HepG2 (cell line): ENCODE results near the gene KCTD14. TPM values are rescaled to one million over a fixed set of nuclear protein-coding genes. Genes with fewer than 3 reads are reported as not detected.

Experiments
- DNMT3B ChIP-seq: conservative IDR thresholded peaks from 2 replicates; pipeline ENCODE4 v1.6.1; 2016; ENCODE audit warnings: missing biosample characterization, control low read depth
- GLI4 ChIP-seq: sonication (generic); formaldehyde crosslinking; IDR thresholded peaks from 2 replicates; pipeline ENCODE4 v1.5.1; 2020; ENCODE audit warnings: missing genetic modification reagents, mild to moderate bottlenecking, moderate library complexity, borderline replicate concordance
- HDAC6 ChIP-seq: fragments of 200-600 bp; sonication (generic); IDR thresholded peaks from 2 replicates; pipeline ENCODE4 v1.7.0; 2017; ENCODE audit warnings: mild to moderate bottlenecking, antibody characterized with exemption, low read length, low read depth
- KLF15 ChIP-seq: sonication (generic); formaldehyde crosslinking; IDR thresholded peaks from 2 replicates; pipeline ENCODE4 v1.8.1; 2023; ENCODE audit warnings: borderline replicate concordance, mild to moderate bottlenecking, inconsistent platforms, missing genetic modification reagents, mixed read lengths
- MLLT10 ChIP-seq: sonication (generic); formaldehyde crosslinking; IDR thresholded peaks from 2 replicates; pipeline ENCODE4 v1.4.0; 2020; ENCODE audit warnings: missing genetic modification reagents
- NCOR1 ChIP-seq: fragments of 200-600 bp; sonication (generic); IDR thresholded peaks from 2 replicates; pipeline ENCODE4 v1.7.0; 2017; ENCODE audit warnings: antibody characterized with exemption, low read length, borderline replicate concordance
- NPAS2 ChIP-seq: sonication (generic); formaldehyde crosslinking; IDR thresholded peaks from 2 replicates; pipeline ENCODE4 v1.8.0; 2022; ENCODE audit warnings: mild to moderate bottlenecking, missing genetic modification reagents, borderline replicate concordance
- PTBP1 ChIP-seq: fragments of 200-400 bp; formaldehyde crosslinking; IDR thresholded peaks from 2 replicates; pipeline ENCODE4 v1.6.1; 2018; ENCODE audit warnings: low read length, low read depth; ENCODE audit not compliant: poor library complexity, severe bottlenecking
- SAP130 ChIP-seq: IDR thresholded peaks from 2 replicates; pipeline ENCODE4 v1.6.1; 2016; ENCODE audit warnings: low read depth
- ZFP36L1 ChIP-seq: sonication (generic); formaldehyde crosslinking; IDR thresholded peaks from 2 replicates; pipeline ENCODE4 v1.8.0; 2022; ENCODE audit warnings: mild to moderate bottlenecking, missing genetic modification reagents, moderate library complexity
- ZKSCAN1 ChIP-seq: fragments of 150-350 bp; IDR thresholded peaks from 2 replicates; pipeline ENCODE4 v1.6.1; 2014; ENCODE audit warnings: low read length
- ZKSCAN5 ChIP-seq: sonication (generic); formaldehyde crosslinking; IDR thresholded peaks from 2 replicates; pipeline ENCODE4 v1.5.1; 2020; ENCODE audit warnings: mild to moderate bottlenecking, missing genetic modification reagents
- ZNF354B ChIP-seq: sonication (generic); formaldehyde crosslinking; IDR thresholded peaks from 2 replicates; pipeline ENCODE4 v1.8.0; 2022; ENCODE audit warnings: mild to moderate bottlenecking, missing genetic modification reagents
- ZNF605 ChIP-seq: sonication (generic); formaldehyde crosslinking; IDR thresholded peaks from 2 replicates; pipeline ENCODE4 v1.8.0; 2022; ENCODE audit warnings: mild to moderate bottlenecking, missing genetic modification reagents
- ZNF747 ChIP-seq: sonication (generic); formaldehyde crosslinking; IDR thresholded peaks from 2 replicates; pipeline ENCODE4 v1.8.1; 2023; ENCODE audit warnings: missing genetic modification reagents, mild to moderate bottlenecking, borderline replicate concordance
- polyA plus RNA-seq, 8 experiments: library from polyadenylated mRNA; depleted of rRNA in 3 of 8; stranded (reverse) in 7 of 8; unstranded in 1 of 8; fragments of >200 nt; fragmentation: Illumina TruSeq in 4 of 8; extraction: Trizol in 4 of 8; gene quantifications; 2 replicates each; pipeline versions ENCODE4 v1.2.1 to v1.2.3, GENCODE V29; 2011 to 2016; ENCODE audit warnings: low read depth in 4 of 8, missing spikeins in 1 of 8, mixed read lengths in 1 of 8; ENCODE audit not compliant: insufficient read depth in 1 of 8
- total RNA-seq, 5 experiments: library from RNA; depleted of rRNA; stranded (reverse); fragments of >200 nt; fragmentation: Illumina TruSeq; extraction: Trizol; gene quantifications; 2 replicates each; pipeline ENCODE4 v1.2.3, GENCODE V29; 2016; ENCODE audit warnings: low read depth in 1 of 5
- TF ChIP-seq, protein P1 (sequence below): sonication (generic); formaldehyde crosslinking; IDR thresholded peaks from one replicate; pipeline ENCODE4 v1.5.1; 2020; ENCODE audit warnings: mild to moderate bottlenecking, missing genetic modification reagents; ENCODE audit errors: not compliant biosample characterization
- TF ChIP-seq, protein P2 (sequence below): sonication (generic); formaldehyde crosslinking; IDR thresholded peaks from 2 replicates; pipeline ENCODE4 v1.4.0; 2020; ENCODE audit warnings: missing genetic modification reagents, mild to moderate bottlenecking, borderline replicate concordance

The KCTD14 gene
- total and polyA plus RNA-seq, 2 of the 13 experiments (the other 11 are each of a cell fraction or from before 2014, with no cell fraction given): 10.3 to 15.6 TPM

GRCh38 chr11:78022397-78023396, at the start of gene KCTD14 (continued):
- TF ChIP-seq, protein P1, sequence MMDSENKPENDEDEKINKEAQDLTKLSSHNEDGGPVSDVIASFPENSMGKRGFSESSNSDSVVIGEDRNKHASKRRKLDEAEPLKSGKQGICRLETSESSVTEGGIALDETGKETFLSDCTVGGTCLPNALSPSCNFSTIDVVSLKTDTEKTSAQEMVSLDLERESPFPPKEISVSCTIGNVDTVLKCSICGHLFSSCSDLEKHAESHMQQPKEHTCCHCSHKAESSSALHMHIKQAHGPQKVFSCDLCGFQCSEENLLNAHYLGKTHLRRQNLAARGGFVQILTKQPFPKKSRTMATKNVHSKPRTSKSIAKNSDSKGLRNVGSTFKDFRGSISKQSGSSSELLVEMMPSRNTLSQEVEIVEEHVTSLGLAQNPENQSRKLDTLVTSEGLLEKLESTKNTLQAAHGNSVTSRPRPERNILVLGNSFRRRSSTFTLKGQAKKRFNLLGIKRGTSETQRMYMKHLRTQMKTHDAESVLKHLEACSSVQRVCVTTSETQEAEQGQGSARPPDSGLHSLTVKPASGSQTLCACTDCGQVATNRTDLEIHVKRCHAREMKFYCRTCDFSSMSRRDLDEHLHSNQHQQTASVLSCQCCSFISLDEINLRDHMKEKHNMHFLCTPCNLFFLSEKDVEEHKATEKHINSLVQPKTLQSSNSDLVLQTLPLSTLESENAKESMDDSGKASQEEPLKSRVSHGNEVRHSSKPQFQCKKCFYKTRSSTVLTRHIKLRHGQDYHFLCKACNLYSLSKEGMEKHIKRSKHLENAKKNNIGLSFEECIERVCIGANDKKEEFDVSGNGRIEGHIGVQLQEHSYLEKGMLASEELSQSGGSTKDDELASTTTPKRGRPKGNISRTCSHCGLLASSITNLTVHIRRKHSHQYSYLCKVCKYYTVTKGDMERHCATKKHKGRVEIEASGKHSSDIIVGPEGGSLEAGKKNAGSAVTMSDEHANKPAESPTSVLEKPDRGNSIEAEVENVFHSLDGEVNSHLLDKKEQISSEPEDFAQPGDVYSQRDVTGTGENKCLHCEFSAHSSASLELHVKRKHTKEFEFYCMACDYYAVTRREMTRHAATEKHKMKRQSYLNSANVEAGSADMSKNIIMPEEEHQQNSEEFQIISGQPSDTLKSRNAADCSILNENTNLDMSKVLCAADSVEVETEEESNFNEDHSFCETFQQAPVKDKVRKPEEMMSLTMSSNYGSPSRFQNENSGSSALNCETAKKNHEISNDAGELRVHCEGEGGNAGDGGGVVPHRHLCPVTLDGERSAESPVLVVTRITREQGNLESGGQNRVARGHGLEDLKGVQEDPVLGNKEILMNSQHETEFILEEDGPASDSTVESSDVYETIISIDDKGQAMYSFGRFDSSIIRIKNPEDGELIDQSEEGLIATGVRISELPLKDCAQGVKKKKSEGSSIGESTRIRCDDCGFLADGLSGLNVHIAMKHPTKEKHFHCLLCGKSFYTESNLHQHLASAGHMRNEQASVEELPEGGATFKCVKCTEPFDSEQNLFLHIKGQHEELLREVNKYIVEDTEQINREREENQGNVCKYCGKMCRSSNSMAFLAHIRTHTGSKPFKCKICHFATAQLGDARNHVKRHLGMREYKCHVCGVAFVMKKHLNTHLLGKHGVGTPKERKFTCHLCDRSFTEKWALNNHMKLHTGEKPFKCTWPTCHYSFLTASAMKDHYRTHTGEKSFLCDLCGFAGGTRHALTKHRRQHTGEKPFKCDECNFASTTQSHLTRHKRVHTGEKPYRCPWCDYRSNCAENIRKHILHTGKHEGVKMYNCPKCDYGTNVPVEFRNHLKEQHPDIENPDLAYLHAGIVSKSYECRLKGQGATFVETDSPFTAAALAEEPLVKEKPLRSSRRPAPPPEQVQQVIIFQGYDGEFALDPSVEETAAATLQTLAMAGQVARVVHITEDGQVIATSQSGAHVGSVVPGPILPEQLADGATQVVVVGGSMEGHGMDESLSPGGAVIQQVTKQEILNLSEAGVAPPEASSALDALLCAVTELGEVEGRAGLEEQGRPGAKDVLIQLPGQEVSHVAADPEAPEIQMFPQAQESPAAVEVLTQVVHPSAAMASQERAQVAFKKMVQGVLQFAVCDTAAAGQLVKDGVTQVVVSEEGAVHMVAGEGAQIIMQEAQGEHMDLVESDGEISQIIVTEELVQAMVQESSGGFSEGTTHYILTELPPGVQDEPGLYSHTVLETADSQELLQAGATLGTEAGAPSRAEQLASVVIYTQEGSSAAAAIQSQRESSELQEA (CRISPR knock-in tag): peak; percentile 78
- TF ChIP-seq DNMT3B (CRISPR knock-in tag) (no peak), ZFP36L1 (CRISPR knock-in tag) (no peak), SAP130 (peak; percentile 77), MLLT10 (CRISPR knock-in tag) (no peak), GLI4 (CRISPR knock-in tag) (no peak), ZNF354B (CRISPR knock-in tag) (no peak), ZNF747 (CRISPR knock-in tag) (no peak), ZKSCAN5 (CRISPR knock-in tag) (0 out of 2 replicates have a peak, but pooled peaks have one; percentile 45), PTBP1 (no peak), NPAS2 (CRISPR knock-in tag) (no peak), NCOR1 (no peak), ZKSCAN1 (no peak), ZNF605 (no peak; the same call in 1 of the 2 replicates), HDAC6 (no peak), KLF15 (CRISPR knock-in tag) (no peak)
- TF ChIP-seq, protein P2, sequence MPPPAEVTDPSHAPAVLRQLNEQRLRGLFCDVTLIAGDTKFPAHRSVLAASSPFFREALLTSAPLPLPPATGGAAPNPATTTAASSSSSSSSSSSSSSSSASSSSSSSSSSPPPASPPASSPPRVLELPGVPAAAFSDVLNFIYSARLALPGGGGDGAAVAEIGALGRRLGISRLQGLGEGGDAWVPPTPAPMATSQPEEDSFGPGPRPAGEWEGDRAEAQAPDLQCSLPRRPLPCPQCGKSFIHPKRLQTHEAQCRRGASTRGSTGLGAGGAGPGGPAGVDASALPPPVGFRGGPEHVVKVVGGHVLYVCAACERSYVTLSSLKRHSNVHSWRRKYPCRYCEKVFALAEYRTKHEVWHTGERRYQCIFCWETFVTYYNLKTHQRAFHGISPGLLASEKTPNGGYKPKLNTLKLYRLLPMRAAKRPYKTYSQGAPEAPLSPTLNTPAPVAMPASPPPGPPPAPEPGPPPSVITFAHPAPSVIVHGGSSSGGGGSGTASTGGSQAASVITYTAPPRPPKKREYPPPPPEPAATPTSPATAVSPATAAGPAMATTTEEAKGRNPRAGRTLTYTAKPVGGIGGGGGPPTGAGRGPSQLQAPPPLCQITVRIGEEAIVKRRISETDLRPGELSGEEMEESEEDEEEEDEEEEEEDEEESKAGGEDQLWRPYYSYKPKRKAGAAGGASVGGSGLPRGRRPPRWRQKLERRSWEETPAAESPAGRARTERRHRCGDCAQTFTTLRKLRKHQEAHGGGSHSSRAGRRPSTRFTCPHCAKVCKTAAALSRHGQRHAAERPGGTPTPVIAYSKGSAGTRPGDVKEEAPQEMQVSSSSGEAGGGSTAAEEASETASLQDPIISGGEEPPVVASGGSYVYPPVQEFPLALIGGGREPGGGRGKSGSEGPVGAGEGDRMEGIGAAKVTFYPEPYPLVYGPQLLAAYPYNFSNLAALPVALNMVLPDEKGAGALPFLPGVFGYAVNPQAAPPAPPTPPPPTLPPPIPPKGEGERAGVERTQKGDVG: no peak
